ENCODE results near the gene CSRP1. TPM values are rescaled to one million over a fixed set of nuclear protein-coding genes. Genes with fewer than 3 reads are reported as not detected.

CSRP1 gene
- total and polyA plus RNA-seq, 9 of the 15 experiments (the other 6 are each of a cell fraction or from before 2014, with no cell fraction given), result 6.8 to 39.4 (median 23.7) TPM

DNA sequence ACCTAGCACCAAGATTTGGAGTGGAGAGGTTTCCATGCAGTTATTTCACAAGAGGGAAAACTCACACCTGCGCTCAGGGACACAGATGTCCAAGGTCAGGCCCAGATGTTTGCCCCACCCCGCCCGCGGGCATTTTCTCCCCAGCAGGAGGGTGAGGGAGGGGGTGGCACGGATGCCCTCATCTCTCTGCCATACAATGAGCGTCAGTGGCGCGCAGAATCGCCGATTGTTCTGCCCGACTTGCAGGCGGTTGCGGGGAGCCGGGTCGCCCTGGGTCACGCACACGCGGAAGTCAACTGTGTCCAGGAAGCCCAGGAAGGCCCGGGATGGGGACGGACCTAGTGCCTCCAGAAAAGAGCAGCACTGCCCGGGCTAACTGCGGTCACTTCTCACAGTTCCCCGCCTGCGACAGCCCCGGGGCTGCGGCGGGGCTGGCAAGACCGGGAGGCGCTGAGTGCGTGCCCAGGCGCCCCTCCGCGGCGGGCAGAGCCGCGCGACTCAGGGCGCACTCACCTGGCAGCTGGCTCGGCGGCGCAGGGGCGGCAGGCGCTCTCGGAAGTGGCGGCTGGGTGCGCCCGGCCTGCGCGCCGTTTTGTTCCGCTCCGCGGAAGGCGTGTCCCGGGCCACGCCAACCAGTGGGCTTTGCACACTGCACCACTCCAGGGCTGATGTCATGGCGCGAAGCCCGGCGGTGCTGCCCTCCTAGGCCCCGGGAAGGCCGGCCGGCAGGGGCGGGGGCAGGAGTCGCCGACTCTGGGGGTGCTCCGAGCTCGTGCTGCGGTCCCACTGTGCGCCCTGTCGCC is at the start of gene CSRP1 (continued):
- TF ChIP-seq, protein P1, sequence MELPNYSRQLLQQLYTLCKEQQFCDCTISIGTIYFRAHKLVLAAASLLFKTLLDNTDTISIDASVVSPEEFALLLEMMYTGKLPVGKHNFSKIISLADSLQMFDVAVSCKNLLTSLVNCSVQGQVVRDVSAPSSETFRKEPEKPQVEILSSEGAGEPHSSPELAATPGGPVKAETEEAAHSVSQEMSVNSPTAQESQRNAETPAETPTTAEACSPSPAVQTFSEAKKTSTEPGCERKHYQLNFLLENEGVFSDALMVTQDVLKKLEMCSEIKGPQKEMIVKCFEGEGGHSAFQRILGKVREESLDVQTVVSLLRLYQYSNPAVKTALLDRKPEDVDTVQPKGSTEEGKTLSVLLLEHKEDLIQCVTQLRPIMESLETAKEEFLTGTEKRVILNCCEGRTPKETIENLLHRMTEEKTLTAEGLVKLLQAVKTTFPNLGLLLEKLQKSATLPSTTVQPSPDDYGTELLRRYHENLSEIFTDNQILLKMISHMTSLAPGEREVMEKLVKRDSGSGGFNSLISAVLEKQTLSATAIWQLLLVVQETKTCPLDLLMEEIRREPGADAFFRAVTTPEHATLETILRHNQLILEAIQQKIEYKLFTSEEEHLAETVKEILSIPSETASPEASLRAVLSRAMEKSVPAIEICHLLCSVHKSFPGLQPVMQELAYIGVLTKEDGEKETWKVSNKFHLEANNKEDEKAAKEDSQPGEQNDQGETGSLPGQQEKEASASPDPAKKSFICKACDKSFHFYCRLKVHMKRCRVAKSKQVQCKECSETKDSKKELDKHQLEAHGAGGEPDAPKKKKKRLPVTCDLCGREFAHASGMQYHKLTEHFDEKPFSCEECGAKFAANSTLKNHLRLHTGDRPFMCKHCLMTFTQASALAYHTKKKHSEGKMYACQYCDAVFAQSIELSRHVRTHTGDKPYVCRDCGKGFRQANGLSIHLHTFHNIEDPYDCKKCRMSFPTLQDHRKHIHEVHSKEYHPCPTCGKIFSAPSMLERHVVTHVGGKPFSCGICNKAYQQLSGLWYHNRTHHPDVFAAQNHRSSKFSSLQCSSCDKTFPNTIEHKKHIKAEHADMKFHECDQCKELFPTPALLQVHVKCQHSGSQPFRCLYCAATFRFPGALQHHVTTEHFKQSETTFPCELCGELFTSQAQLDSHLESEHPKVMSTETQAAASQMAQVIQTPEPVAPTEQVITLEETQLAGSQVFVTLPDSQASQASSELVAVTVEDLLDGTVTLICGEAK (IDR thresholded peaks at IDR 0.05), result peak; percentile 52
- TF ChIP-seq, protein P1 (CRISPR knock-in tag; IDR thresholded peaks at IDR 0.05), result no peak
- TF ChIP-seq GABPB2 (CRISPR knock-in tag; conservative IDR thresholded peaks at IDR 0.05), result no peak
- no peak for TF ChIP-seq EP300 (IDR thresholded peaks at IDR 0.05; ENCODE audit: low read length)
- TF ChIP-seq THRAP3 (IDR thresholded peaks at IDR 0.05; ENCODE audit: borderline replicate concordance), result no peak
- 0 out of 2 replicates have a peak, but pooled peaks have one; percentile 12 for TF ChIP-seq SP1 (CRISPR knock-in tag; IDR thresholded peaks at IDR 0.05)
- no peak for TF ChIP-seq NEUROD1 (IDR thresholded peaks at IDR 0.05; ENCODE audit: borderline replicate concordance, low read depth, low read length, partially characterized antibody)
- TF ChIP-seq NR3C1 (CRISPR knock-in tag; IDR thresholded peaks at IDR 0.05), result no peak
- peak; percentile 63 for TF ChIP-seq POLR2A (conservative IDR thresholded peaks at IDR 0.05)
- peak; percentile 37; the same call in 1 of the 2 replicates for TF ChIP-seq ESRRA (IDR thresholded peaks at IDR 0.05; ENCODE audit: borderline replicate concordance, low read depth)
- TF ChIP-seq, protein P2, sequence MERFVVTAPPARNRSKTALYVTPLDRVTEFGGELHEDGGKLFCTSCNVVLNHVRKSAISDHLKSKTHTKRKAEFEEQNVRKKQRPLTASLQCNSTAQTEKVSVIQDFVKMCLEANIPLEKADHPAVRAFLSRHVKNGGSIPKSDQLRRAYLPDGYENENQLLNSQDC (CRISPR knock-in tag; IDR thresholded peaks at IDR 0.05), result no peak
- TF ChIP-seq CCNT2 (IDR thresholded peaks at IDR 0.05; ENCODE audit: borderline replicate concordance, extremely low read depth, insufficient read length, low read depth, low read length), result peak; percentile 60
- TF ChIP-seq, protein P3, sequence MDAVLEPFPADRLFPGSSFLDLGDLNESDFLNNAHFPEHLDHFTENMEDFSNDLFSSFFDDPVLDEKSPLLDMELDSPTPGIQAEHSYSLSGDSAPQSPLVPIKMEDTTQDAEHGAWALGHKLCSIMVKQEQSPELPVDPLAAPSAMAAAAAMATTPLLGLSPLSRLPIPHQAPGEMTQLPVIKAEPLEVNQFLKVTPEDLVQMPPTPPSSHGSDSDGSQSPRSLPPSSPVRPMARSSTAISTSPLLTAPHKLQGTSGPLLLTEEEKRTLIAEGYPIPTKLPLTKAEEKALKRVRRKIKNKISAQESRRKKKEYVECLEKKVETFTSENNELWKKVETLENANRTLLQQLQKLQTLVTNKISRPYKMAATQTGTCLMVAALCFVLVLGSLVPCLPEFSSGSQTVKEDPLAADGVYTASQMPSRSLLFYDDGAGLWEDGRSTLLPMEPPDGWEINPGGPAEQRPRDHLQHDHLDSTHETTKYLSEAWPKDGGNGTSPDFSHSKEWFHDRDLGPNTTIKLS (IDR thresholded peaks at IDR 0.05; ENCODE audit: borderline replicate concordance, low read depth), result peak; percentile 55; the same call in 1 of the 2 replicates
- TF ChIP-seq KAT8 (IDR thresholded peaks at IDR 0.05; ENCODE audit: low read depth), result no peak
- peak; percentile 40 for TF ChIP-seq TAF1 (IDR thresholded peaks at IDR 0.05; ENCODE audit: control insufficient read depth, extremely low read depth, insufficient read depth, low read length, severe bottlenecking)
- TF ChIP-seq PML (IDR thresholded peaks at IDR 0.05; ENCODE audit: low read length), result 0 out of 2 replicates have a peak, but pooled peaks have one; percentile 18
- 0 out of 2 replicates have a peak, but pooled peaks have one; percentile 70 for TF ChIP-seq HDAC8 (tag; IDR thresholded peaks at IDR 0.05)
